HepG2 (cell line): Measurements from ENCODE around the gene PSMC3IP. TPM values are rescaled to one million over a fixed set of nuclear protein-coding genes. Genes with fewer than 3 reads are reported as not detected.
A peak's percentile ranks its signal among the peaks of the same experiment; 100 is the strongest.

Experiments used
- ARNT2 ChIP-seq: sonication (generic); formaldehyde crosslinking; IDR thresholded peaks from 2 replicates; pipeline ENCODE4 v1.8.0; 2022; ENCODE audit warnings: mild to moderate bottlenecking, low read depth, missing genetic modification reagents, moderate library complexity
- DDIT3 ChIP-seq: sonication (generic); formaldehyde crosslinking; IDR thresholded peaks from 2 replicates; pipeline ENCODE4 v1.4.0; 2020; ENCODE audit warnings: mild to moderate bottlenecking, missing genetic modification reagents
- EED ChIP-seq: sonication (generic); formaldehyde crosslinking; IDR thresholded peaks from 2 replicates; pipeline ENCODE4 v1.5.0; 2020; ENCODE audit warnings: mild to moderate bottlenecking, missing genetic modification reagents
- ELK4 ChIP-seq: sonication (generic); formaldehyde crosslinking; IDR thresholded peaks from 2 replicates; pipeline ENCODE4 v1.9.0; 2021; ENCODE audit warnings: missing genetic modification reagents, borderline replicate concordance
- ETV5 ChIP-seq: IDR thresholded peaks from 2 replicates; pipeline ENCODE4 v1.6.1; 2018; ENCODE audit warnings: missing biosample characterization, missing genetic modification reagents, inconsistent platforms, borderline replicate concordance
- FUBP1 ChIP-seq: sonication (generic); formaldehyde crosslinking; IDR thresholded peaks from 2 replicates; pipeline ENCODE4 v1.5.1; 2020; ENCODE audit warnings: missing genetic modification reagents, mild to moderate bottlenecking, borderline replicate concordance
- HDAC2 ChIP-seq: sonication (generic); formaldehyde crosslinking; IDR thresholded peaks from 2 replicates; pipeline ENCODE4 v1.4.0; 2020; ENCODE audit warnings: missing genetic modification reagents
- NCOR1 ChIP-seq: fragments of 200-600 bp; sonication (generic); IDR thresholded peaks from 2 replicates; pipeline ENCODE4 v1.7.0; 2017; ENCODE audit warnings: antibody characterized with exemption, low read length, borderline replicate concordance
- NFYC ChIP-seq: IDR thresholded peaks from 2 replicates; pipeline ENCODE4 v1.6.1; 2016; ENCODE audit warnings: missing genetic modification reagents, missing compliant biosample characterization
- PPARG ChIP-seq: conservative IDR thresholded peaks from 2 replicates; pipeline ENCODE4 v1.6.1; 2016; ENCODE audit warnings: missing biosample characterization, missing genetic modification reagents
- SIX1 ChIP-seq: sonication (generic); formaldehyde crosslinking; IDR thresholded peaks from 2 replicates; pipeline ENCODE4 v1.4.0; 2020; ENCODE audit warnings: missing genetic modification reagents, borderline replicate concordance
- TOE1 ChIP-seq: sonication (generic); formaldehyde crosslinking; IDR thresholded peaks from 2 replicates; pipeline ENCODE4 v1.4.0; 2020; ENCODE audit warnings: mild to moderate bottlenecking, missing genetic modification reagents
- ZBTB4 ChIP-seq: sonication (generic); formaldehyde crosslinking; IDR thresholded peaks from 2 replicates; pipeline ENCODE4 v1.4.0; 2020; ENCODE audit warnings: missing genetic modification reagents, mild to moderate bottlenecking, borderline replicate concordance
- ZNF333 ChIP-seq: sonication (generic); formaldehyde crosslinking; IDR thresholded peaks from 2 replicates; pipeline ENCODE4 v1.4.0; 2020; ENCODE audit warnings: mild to moderate bottlenecking, missing genetic modification reagents, borderline replicate concordance
- ZNF496 ChIP-seq: sonication (generic); formaldehyde crosslinking; IDR thresholded peaks from 2 replicates; pipeline ENCODE4 v1.8.1; 2023; ENCODE audit warnings: mild to moderate bottlenecking, moderate library complexity, missing genetic modification reagents; ENCODE audit not compliant: insufficient replicate concordance
- ZNF563 ChIP-seq: sonication (generic); formaldehyde crosslinking; IDR thresholded peaks from 2 replicates; pipeline ENCODE4 v1.8.0; 2022; ENCODE audit warnings: mild to moderate bottlenecking, moderate library complexity, missing genetic modification reagents
- ZNF567 ChIP-seq: sonication (generic); formaldehyde crosslinking; IDR thresholded peaks from 2 replicates; pipeline ENCODE4 v1.8.1; 2023; ENCODE audit warnings: mild to moderate bottlenecking, missing genetic modification reagents, borderline replicate concordance
- ZNF781 ChIP-seq: sonication (generic); formaldehyde crosslinking; IDR thresholded peaks from 2 replicates; pipeline ENCODE4 v1.5.1; 2020; ENCODE audit warnings: borderline replicate concordance, mild to moderate bottlenecking, missing genetic modification reagents; ENCODE audit errors: not compliant biosample characterization
- ZSCAN25 ChIP-seq: sonication (generic); formaldehyde crosslinking; IDR thresholded peaks from 2 replicates; pipeline ENCODE4 v1.8.0; 2022; ENCODE audit warnings: mild to moderate bottlenecking, missing genetic modification reagents
- ZZZ3 ChIP-seq: sonication (generic); formaldehyde crosslinking; IDR thresholded peaks from 2 replicates; pipeline ENCODE4 v1.4.0; 2020; ENCODE audit warnings: missing genetic modification reagents, mild to moderate bottlenecking, borderline replicate concordance
- polyA plus RNA-seq, 8 experiments: library from polyadenylated mRNA; depleted of rRNA in 3 of 8; stranded (reverse) in 7 of 8; unstranded in 1 of 8; fragments of >200 nt; fragmentation: Illumina TruSeq in 4 of 8; extraction: Trizol in 4 of 8; gene quantifications; 2 replicates each; pipeline versions ENCODE4 v1.2.1 to v1.2.3, GENCODE V29; 2011 to 2016; ENCODE audit warnings: low read depth in 4 of 8, missing spikeins in 1 of 8, mixed read lengths in 1 of 8; ENCODE audit not compliant: insufficient read depth in 1 of 8
- total RNA-seq, 5 experiments: library from RNA; depleted of rRNA; stranded (reverse); fragments of >200 nt; fragmentation: Illumina TruSeq; extraction: Trizol; gene quantifications; 2 replicates each; pipeline ENCODE4 v1.2.3, GENCODE V29; 2016; ENCODE audit warnings: low read depth in 1 of 5

The PSMC3IP gene
- total and polyA plus RNA-seq, 2 of the 13 experiments (the other 11 are each of a cell fraction or from before 2014, with no cell fraction given) = 6.5 to 22.4 TPM

- TF ChIP-seq ZBTB4 (0 out of 2 replicates have a peak, but pooled peaks have one; percentile 6), ELK4 (CRISPR knock-in tag) (0 out of 2 replicates have a peak, but pooled peaks have one; percentile 41), HDAC2 (CRISPR knock-in tag) (peak; percentile 89), EED (CRISPR knock-in tag) (peak; percentile 41; the same call in 1 of the 2 replicates), DDIT3 (CRISPR knock-in tag) (no peak), ZNF567 (CRISPR knock-in tag) (no peak), NFYC (CRISPR knock-in tag) (peak; percentile 95), FUBP1 (no peak), ZSCAN25 (peak; percentile 16; the same call in 1 of the 2 replicates), ZNF496 (CRISPR knock-in tag) (no peak), ZNF333 (CRISPR knock-in tag) (0 out of 2 replicates have a peak, but pooled peaks have one; percentile 21), ARNT2 (CRISPR knock-in tag) (peak; percentile 89), PPARG (no peak; the same call in 1 of the 2 replicates), NCOR1 (no peak), SIX1 (CRISPR knock-in tag) (no peak), ZNF781 (peak; percentile 30), TOE1 (CRISPR knock-in tag) (no peak), ZNF563 (CRISPR knock-in tag) (peak; percentile 51; the same call in 1 of the 2 replicates), ETV5 (peak; percentile 98), ZZZ3 (CRISPR knock-in tag) (peak; percentile 95)
Observed at GRCh38 chr17:42566883-42567573, 10.5 kb downstream of the PSMC3IP start, which contains the start of gene MLX (continued).
